KMS-11 (cell line): ENCODE measurements around the gene PBXIP1.

Experiments used
- H2AFZ ChIP-seq: fragments of 200-600 bp; sonication (generic); 2 replicates; pipeline ENCODE4 v1.6.1; 2016; ENCODE audit warnings: antibody characterized with exemption, mixed run types, low read depth
- H3K27ac ChIP-seq: fragments of 200-600 bp; sonication (generic); 2 replicates; pipeline ENCODE4 v1.6.1; 2016; ENCODE audit warnings: mild to moderate bottlenecking, mixed run types
- H3K27me3 ChIP-seq: fragments of 200-600 bp; sonication (generic); 2 replicates; pipeline ENCODE4 v1.6.1; 2017; ENCODE audit warnings: mild to moderate bottlenecking, low read depth, mixed run types, moderate library complexity; ENCODE audit not compliant: insufficient read depth
- H3K36me3 ChIP-seq: fragments of 200-600 bp; sonication (generic); 2 replicates; pipeline ENCODE4 v1.6.1; 2017; ENCODE audit warnings: mild to moderate bottlenecking, mixed run types; ENCODE audit not compliant: insufficient read depth
- H3K4me1 ChIP-seq: fragments of 200-600 bp; sonication (generic); 2 replicates; pipeline ENCODE4 v1.6.1; 2016; ENCODE audit warnings: mild to moderate bottlenecking, low read depth, mixed run types; ENCODE audit not compliant: poor library complexity, severe bottlenecking
- H3K4me2 ChIP-seq: fragments of 200-600 bp; sonication (generic); 2 replicates; pipeline ENCODE4 v1.7.0; 2016; ENCODE audit warnings: mild to moderate bottlenecking, mixed run types
- H3K4me3 ChIP-seq: fragments of 200-600 bp; sonication (generic); IDR thresholded peaks from 2 replicates; pipeline ENCODE4 v1.6.1; 2017; ENCODE audit warnings: low read depth, low read length, mixed read lengths; ENCODE audit not compliant: insufficient read depth
- H3K79me2 ChIP-seq: fragments of 200-600 bp; sonication (generic); 2 replicates; pipeline ENCODE4 v1.6.1; 2016; ENCODE audit warnings: low read depth, mixed run types; ENCODE audit not compliant: insufficient read depth
- H3K9ac ChIP-seq: fragments of 200-600 bp; sonication (generic); 2 replicates; pipeline ENCODE4 v1.6.1; 2016; ENCODE audit warnings: mild to moderate bottlenecking, mixed run types
- H4K20me1 ChIP-seq: fragments of 200-600 bp; sonication (generic); 2 replicates; pipeline ENCODE4 v1.6.1; 2016; ENCODE audit warnings: mild to moderate bottlenecking, mixed run types; ENCODE audit not compliant: insufficient read depth
- TF ChIP-seq, protein P1 (sequence below): fragments of 200-600 bp; sonication (generic); conservative IDR thresholded peaks from 2 replicates; pipeline ENCODE4 v1.6.1; 2017; ENCODE audit warnings: low read depth, mild to moderate bottlenecking, antibody characterized with exemption, low read length, moderate library complexity, mixed read lengths

PBXIP1 gene

DNA sequence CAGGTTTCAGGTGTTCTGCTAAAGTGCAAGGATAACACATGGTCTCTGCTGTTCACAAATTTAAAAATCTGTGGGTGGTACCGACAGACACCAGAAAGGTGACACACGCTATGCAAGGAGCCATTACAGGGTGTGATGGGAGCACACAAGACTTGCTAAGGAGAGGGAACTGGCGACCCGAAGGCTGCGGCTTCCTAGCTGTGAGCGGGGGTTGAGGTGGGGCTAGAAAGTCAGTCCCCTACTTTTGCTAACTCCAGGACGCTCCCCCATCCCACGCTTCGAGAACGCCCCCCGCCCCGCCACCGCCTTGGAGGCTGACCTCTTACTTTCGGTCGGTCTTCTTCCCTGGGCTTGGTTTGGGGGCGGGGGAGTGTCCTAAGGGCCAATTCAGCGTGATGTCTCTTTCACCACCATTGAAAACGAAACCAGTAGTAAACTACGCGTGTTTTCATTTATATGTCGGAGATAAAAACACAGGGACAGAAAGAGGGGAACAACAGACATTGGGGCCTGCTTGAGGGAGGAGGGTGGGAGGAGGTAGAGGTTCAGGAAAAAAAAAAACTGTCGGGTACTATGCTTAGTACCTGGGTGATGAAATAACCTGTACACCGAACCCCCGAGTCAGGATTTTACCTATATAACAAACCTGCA is 19.6 kb upstream of the PBXIP1 start:
- H3K36me3 ChIP-seq = peaks cover 18% of the 10 kb centered on the region; the same call in 1 of the 2 replicates
- H3K27me3 ChIP-seq = no peaks in the 10 kb centered on the region
- peak overlapping the region; percentile 76 for H3K9ac ChIP-seq
- peak overlapping the region; percentile 89 for H3K4me2 ChIP-seq
- peak overlapping the region; percentile 28; the same call in 1 of the 2 replicates for H2AFZ ChIP-seq
- H4K20me1 ChIP-seq = no peaks in the 10 kb centered on the region
- H3K4me3 ChIP-seq = peak overlapping the region; percentile 98
- TF ChIP-seq, protein P1, sequence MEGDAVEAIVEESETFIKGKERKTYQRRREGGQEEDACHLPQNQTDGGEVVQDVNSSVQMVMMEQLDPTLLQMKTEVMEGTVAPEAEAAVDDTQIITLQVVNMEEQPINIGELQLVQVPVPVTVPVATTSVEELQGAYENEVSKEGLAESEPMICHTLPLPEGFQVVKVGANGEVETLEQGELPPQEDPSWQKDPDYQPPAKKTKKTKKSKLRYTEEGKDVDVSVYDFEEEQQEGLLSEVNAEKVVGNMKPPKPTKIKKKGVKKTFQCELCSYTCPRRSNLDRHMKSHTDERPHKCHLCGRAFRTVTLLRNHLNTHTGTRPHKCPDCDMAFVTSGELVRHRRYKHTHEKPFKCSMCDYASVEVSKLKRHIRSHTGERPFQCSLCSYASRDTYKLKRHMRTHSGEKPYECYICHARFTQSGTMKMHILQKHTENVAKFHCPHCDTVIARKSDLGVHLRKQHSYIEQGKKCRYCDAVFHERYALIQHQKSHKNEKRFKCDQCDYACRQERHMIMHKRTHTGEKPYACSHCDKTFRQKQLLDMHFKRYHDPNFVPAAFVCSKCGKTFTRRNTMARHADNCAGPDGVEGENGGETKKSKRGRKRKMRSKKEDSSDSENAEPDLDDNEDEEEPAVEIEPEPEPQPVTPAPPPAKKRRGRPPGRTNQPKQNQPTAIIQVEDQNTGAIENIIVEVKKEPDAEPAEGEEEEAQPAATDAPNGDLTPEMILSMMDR = no peak
- H3K4me1 ChIP-seq = peaks cover 54% of the 10 kb centered on the region
- H3K79me2 ChIP-seq = peaks cover 88% of the 10 kb centered on the region
- H3K27ac ChIP-seq = peak overlapping the region; percentile 77

DNA sequence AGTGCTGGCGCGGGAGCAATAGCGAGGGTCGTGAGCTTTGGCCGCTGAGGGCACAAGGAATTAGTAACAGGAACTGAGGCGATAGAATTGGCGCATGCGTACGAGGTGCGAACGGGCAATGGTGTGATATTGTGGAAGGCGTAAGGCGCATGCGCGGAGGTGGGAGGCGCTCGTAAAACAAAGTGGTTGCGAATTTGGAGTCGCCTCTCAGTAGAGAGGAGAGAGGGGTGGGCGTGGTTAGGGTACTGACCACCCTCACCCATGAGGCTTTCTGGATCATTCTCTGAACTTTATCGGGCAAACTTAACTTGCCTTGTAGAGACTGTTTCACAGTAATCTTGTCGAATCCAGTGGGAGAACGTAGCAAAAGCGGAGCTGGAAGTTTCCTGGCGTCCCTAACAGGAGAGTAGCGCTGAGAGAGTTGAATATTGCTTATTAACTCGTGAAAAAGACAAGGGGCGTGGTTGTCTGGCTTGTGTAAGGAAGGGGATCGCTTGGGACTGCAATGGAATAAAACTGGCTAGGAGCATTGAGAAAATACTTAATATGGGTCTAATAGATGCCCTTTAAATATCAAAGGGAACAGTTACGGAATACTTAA is 19.0 kb upstream of the PBXIP1 start:
- H3K4me3 ChIP-seq = peak overlapping the region; percentile 98
- H3K9ac ChIP-seq = peak overlapping the region; percentile 76
- peak overlapping the region; percentile 89 for H3K4me2 ChIP-seq
- peaks cover 17% of the 10 kb centered on the region; the same call in 1 of the 2 replicates for H3K36me3 ChIP-seq
- peak overlapping the region; percentile 77 for H3K27ac ChIP-seq
- peaks cover 60% of the 10 kb centered on the region for H3K4me1 ChIP-seq
- H3K79me2 ChIP-seq = peaks cover 88% of the 10 kb centered on the region
- no peaks in the 10 kb centered on the region for H3K27me3 ChIP-seq
- H2AFZ ChIP-seq = peak overlapping the region; percentile 28
- TF ChIP-seq, protein P1 = peak; percentile 30; the same call in 1 of the 2 replicates
- H4K20me1 ChIP-seq = no peaks in the 10 kb centered on the region

DNA sequence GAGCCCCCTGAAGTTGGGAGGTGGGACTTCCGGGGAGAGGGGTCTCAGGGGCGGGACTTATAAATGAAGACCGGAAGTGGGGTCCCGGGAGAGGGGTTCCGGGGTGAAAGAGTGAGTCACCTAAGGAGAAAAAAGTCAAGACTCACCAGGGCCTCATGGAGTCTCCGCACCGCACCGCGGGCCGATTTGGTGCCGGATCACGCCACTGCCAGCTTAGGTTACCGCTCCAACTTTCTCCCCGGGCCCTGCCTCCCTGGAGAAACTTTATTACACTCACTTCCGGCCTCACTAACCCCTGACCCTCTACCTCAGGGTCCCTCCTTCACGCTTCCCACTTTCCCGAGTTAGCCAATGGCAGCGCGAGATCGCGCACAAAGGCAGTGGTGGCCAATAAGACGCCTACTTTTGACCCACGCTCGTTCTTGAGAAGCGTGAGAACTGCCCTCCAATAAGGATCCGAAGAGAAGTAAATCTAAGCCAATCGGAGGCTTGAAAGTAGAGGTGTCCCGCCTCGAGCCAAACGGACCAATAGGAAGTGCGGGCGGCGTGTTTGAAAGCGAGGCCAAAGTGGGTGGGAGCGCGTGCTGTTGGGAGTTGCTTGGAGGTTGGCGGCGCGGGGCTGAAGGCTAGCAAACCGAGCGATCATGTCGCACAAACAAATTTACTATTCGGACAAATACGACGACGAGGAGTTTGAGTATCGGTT is 18.4 kb upstream of the PBXIP1 start, which contains the start of gene CKS1B:
Gene CKS1B, plus strand, starts transcription at position 580 of the 706 bp plus-strand sequence. Its CDS starts 65 bp downstream, at position 645.
- Histone ChIP-seq H3K27ac (peak within 1 kb of the TSS; percentile 77), H3K4me2 (peak within 1 kb of the TSS; percentile 89), H3K4me3 (peak within 1 kb of the TSS; percentile 98), H3K36me3 (peaks cover 10% of the 10 kb centered on the region; the same call in 1 of the 2 replicates), H4K20me1 (no peaks in the 10 kb centered on the region), H3K4me1 (peaks cover 66% of the 10 kb centered on the region), H2AFZ (peak within 1 kb of the TSS; percentile 28), H3K9ac (peak within 1 kb of the TSS; percentile 76), H3K79me2 (peaks cover 88% of the 10 kb centered on the region), H3K27me3 (no peaks in the 10 kb centered on the region)
- TF ChIP-seq, protein P1 = no peak

DNA sequence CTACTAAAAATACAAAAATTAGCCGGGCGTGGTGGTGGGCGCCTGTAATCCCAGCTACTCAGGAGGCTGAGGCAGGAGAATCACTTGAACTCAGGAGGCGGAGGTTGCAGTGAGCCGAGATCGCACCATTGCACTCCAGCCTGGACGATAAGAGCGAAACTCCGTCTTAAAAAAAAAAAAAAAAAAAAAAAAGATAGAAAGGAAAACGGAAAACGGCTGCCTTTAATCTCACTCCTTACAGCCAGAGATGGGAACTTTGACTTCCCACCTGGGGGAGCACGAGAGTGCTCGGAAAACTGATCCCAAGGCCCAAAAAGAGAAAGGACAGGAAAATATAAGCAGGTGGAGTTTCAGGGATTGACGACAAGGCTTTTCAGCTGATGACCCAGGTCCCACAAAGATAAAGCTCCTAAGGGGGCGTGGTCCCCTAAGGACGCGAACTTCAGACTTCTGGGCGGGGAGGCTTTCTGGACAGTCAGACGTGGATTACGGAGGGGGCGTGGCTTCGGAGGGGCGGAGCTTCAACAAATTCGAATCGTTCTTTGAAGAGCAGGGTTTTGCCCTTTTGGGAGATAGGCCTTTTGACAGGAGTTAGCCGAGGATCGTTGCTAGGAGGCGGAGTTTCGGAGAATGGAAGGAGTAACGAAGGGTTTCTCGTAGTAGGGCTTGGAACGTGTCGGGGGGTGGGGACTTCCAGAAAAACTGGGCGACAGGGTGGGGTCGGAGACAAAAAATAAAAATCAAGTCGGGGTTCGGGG is 17.6 kb upstream of the PBXIP1 start:
- H3K36me3 ChIP-seq = peaks cover 8% of the 10 kb centered on the region; the same call in 1 of the 2 replicates
- H4K20me1 ChIP-seq = no peaks in the 10 kb centered on the region
- peaks cover 72% of the 10 kb centered on the region for H3K4me1 ChIP-seq
- TF ChIP-seq, protein P1 = peak; percentile 61; the same call in 1 of the 2 replicates
- peak overlapping the region; percentile 60 for H3K4me2 ChIP-seq
- peak overlapping the region; percentile 28; the same call in 1 of the 2 replicates for H2AFZ ChIP-seq
- H3K27ac ChIP-seq = peak overlapping the region; percentile 77
- no peaks in the 10 kb centered on the region for H3K27me3 ChIP-seq
- H3K9ac ChIP-seq = peak overlapping the region; percentile 76
- H3K79me2 ChIP-seq = peaks cover 88% of the 10 kb centered on the region
- H3K4me3 ChIP-seq = peak overlapping the region; percentile 92
